GM23248 (cell line): ENCODE results near the gene ZXDA.

Experiments used
- EZH2 ChIP-seq: fragments of 200-600 bp; sonication (generic); IDR thresholded peaks from 2 replicates; pipeline ENCODE4 v1.6.1; 2018; ENCODE audit warnings: antibody characterized with exemption, mild to moderate bottlenecking; ENCODE audit not compliant: insufficient read depth, poor library complexity, severe bottlenecking
- EZH2phosphoT487 ChIP-seq: fragments of 200-600 bp; sonication (generic); IDR thresholded peaks from 2 replicates; pipeline ENCODE4 v1.6.1; 2018; ENCODE audit warnings: antibody characterized with exemption, moderate library complexity, mild to moderate bottlenecking, low read depth; ENCODE audit not compliant: insufficient read depth

GRCh38 chrX:57901466-57901865 lies 8.8 kb downstream of the ZXDA start:
- no peak for TF ChIP-seq EZH2phosphoT487
- no peak for TF ChIP-seq EZH2
